HCT116 (cell line): ENCODE data around the gene TMEM89. TPM values are rescaled to one million over a fixed set of nuclear protein-coding genes. Genes with fewer than 3 reads are reported as not detected.

Experiments used
- ATAC-seq: fragments of 200-7000 bp; cut with Tn5 transposase; 2 replicates; pipeline ENCODE4 v1.9.1; 2020; ENCODE audit warnings: mild to moderate bottlenecking, moderate library complexity
- BruUV-seq: library from RNA; stranded (reverse); fragments of 400-500 nt; replicated peaks from 2 replicates; lab custom pipeline; 2021; lab: Mats Ljungman, UMichigan
- CTCF ChIA-PET: fragments of 300-600 bp; sonication (Branson Sonifier 250); formaldehyde crosslinking; loops from one replicate; lab custom pipeline; 2021; ENCODE audit warnings: antibody characterized with exemption; lab: Charles Lee
- POLR2A ChIA-PET: fragments of 300-600, 350-600 bp; sonication (Branson Sonifier 250); formaldehyde crosslinking; loops from one replicate; lab custom pipeline; 2021; ENCODE audit warnings: antibody characterized with exemption; lab: Charles Lee
- RAD21 ChIA-PET, 2 experiments: fragments of 300-600 bp; sonication (Branson Sonifier 250); formaldehyde crosslinking; loops; one replicate each; lab custom pipeline; 2023; ENCODE audit warnings: low total read pairs in 2 of 2; ENCODE audit not compliant: uncharacterized antibody in 2 of 2, unreplicated experiment in 2 of 2, low non-redundant PET in 1 of 2; lab: Charles Lee
- DNase-seq: peaks from one replicate; pipeline ENCODE4 v3.0.0-alpha.2; 2010; ENCODE audit warnings: low read depth, low spot score
- H2AFZ ChIP-seq: fragments of 200-600 bp; shearing (Covaris generic), sonication (generic); 2 replicates; pipeline ENCODE4 v1.6.1; 2017; ENCODE audit warnings: low read depth, mixed run types, mixed read lengths, antibody characterized with exemption, low read length; ENCODE audit not compliant: poor library complexity, severe bottlenecking
- H3K27ac ChIP-seq: 2 replicates; pipeline ENCODE4 v1.5.1; 2012; ENCODE audit warnings: low read depth, low read length
- H3K27me3 ChIP-seq: fragments of 200-600 bp; sonication (generic); 2 replicates; pipeline ENCODE4 v1.6.1; 2016; ENCODE audit warnings: mixed run types, low read length, mixed read lengths; ENCODE audit not compliant: insufficient read depth
- H3K36me3 ChIP-seq, 2 experiments: fragments of 200-500 bp in 1 of 2; fragments of 200-600 bp in 1 of 2; sonication (Bioruptor generic) in 1 of 2; sonication (generic) in 1 of 2; 2 replicates each; pipeline versions ENCODE4 v1.5.1 to v1.6.1; 2014 to 2016; ENCODE audit warnings: low read length in 2 of 2, inconsistent platforms in 1 of 2, mixed read lengths in 1 of 2, mixed run types in 1 of 2; ENCODE audit not compliant: insufficient read depth in 2 of 2, control insufficient read depth in 1 of 2
- H3K4me1 ChIP-seq, 2 experiments: fragments of 200-600 bp in 1 of 2; sonication (generic) in 1 of 2; 2 replicates each; pipeline versions ENCODE4 v1.5.1 to v1.6.1; 2012 to 2017; ENCODE audit warnings: low read length in 2 of 2, inconsistent platforms in 1 of 2, mild to moderate bottlenecking in 1 of 2, mixed read lengths in 1 of 2, mixed run types in 1 of 2, moderate library complexity in 1 of 2; ENCODE audit not compliant: insufficient read depth in 2 of 2, control insufficient read depth in 1 of 2
- H3K4me2 ChIP-seq: fragments of 200-600 bp; sonication (generic); 2 replicates; pipeline ENCODE4 v1.6.1; 2017; ENCODE audit warnings: mixed run types, low read length, mixed read lengths
- H3K4me3 ChIP-seq, 2 experiments: fragments of 200-600 bp in 1 of 2; sonication (generic) in 1 of 2; replicated peaks in 1 of 2; 2 replicates each; pipeline ENCODE4 v1.5.1; 2011 to 2016; ENCODE audit warnings: low read length in 2 of 2, control low read depth in 1 of 2, low read depth in 1 of 2, mild to moderate bottlenecking in 1 of 2, mixed read lengths in 1 of 2, mixed run types in 1 of 2
- H3K79me2 ChIP-seq: fragments of 200-600 bp; sonication (generic); 2 replicates; pipeline ENCODE4 v1.6.1; 2017; ENCODE audit warnings: mild to moderate bottlenecking, mixed run types, low read length, moderate library complexity, mixed read lengths; ENCODE audit not compliant: insufficient read depth
- H3K9ac ChIP-seq: fragments of 200-600 bp; sonication (generic); 2 replicates; pipeline ENCODE4 v1.6.1; 2016; ENCODE audit warnings: low read length, mixed read lengths
- H3K9me2 ChIP-seq: fragments of 200-600 bp; sonication (generic), shearing (Covaris generic); 2 replicates; pipeline ENCODE4 v1.6.1; 2017; ENCODE audit warnings: mixed run types, mild to moderate bottlenecking, moderate library complexity; ENCODE audit not compliant: insufficient read depth
- H3K9me3 ChIP-seq, 2 experiments: fragments of 200-500 bp in 1 of 2; fragments of 200-600 bp in 1 of 2; sonication (Bioruptor generic) in 1 of 2; sonication (generic) in 1 of 2; 2 replicates each; pipeline ENCODE4 v1.6.1; 2014 to 2017; ENCODE audit warnings: low read length in 2 of 2, mixed read lengths in 2 of 2, inconsistent platforms in 1 of 2, low read depth in 1 of 2, mild to moderate bottlenecking in 1 of 2, mixed run types in 1 of 2, moderate library complexity in 1 of 2; ENCODE audit not compliant: control insufficient read depth in 1 of 2, insufficient read depth in 1 of 2
- H4K20me1 ChIP-seq: fragments of 200-600 bp; sonication (generic), shearing (Covaris generic); 2 replicates; pipeline ENCODE4 v1.6.1; 2017; ENCODE audit warnings: mixed run types, mild to moderate bottlenecking, moderate library complexity; ENCODE audit not compliant: insufficient read depth
- ATF3 ChIP-seq: IDR thresholded peaks from 2 replicates; pipeline ENCODE4 v1.6.1; 2012
- CBX3 ChIP-seq: IDR thresholded peaks from 2 replicates; pipeline ENCODE4 v1.6.1; 2012; ENCODE audit warnings: low read depth
- CEBPB ChIP-seq: IDR thresholded peaks from 2 replicates; pipeline ENCODE4 v1.6.1; 2012; ENCODE audit warnings: low read depth
- CTCF ChIP-seq, 3 experiments: fragments of 200-600 bp in 1 of 3; sonication (generic) in 1 of 3; IDR thresholded peaks in 2 of 3; conservative IDR thresholded peaks in 1 of 3; 2 replicates each; pipeline ENCODE4 v1.5.1; 2012 to 2017; ENCODE audit warnings: low read depth in 2 of 3, low read length in 2 of 3, antibody characterized with exemption in 1 of 3, borderline replicate concordance in 1 of 3, control low read depth in 1 of 3, mild to moderate bottlenecking in 1 of 3, mixed read lengths in 1 of 3, mixed run types in 1 of 3, moderate library complexity in 1 of 3; ENCODE audit not compliant: insufficient read depth in 1 of 3
- EGR1 ChIP-seq: IDR thresholded peaks from 2 replicates; pipeline ENCODE4 v1.6.1; 2012; ENCODE audit warnings: low read depth
- FOSL1 ChIP-seq: IDR thresholded peaks from 2 replicates; pipeline ENCODE4 v1.6.1; 2012; ENCODE audit warnings: low read depth
- MAX ChIP-seq: IDR thresholded peaks from 2 replicates; pipeline ENCODE4 v1.6.1; 2012
- POLR2AphosphoS5 ChIP-seq: IDR thresholded peaks from 2 replicates; pipeline ENCODE4 v1.6.1; 2011; ENCODE audit warnings: mild to moderate bottlenecking, low read depth, low read length, moderate library complexity
- RAD21 ChIP-seq: IDR thresholded peaks from 2 replicates; pipeline ENCODE4 v1.6.1; 2012; ENCODE audit warnings: low read depth, mild to moderate bottlenecking
- SIN3A ChIP-seq: IDR thresholded peaks from 2 replicates; pipeline ENCODE4 v1.6.1; 2012; ENCODE audit warnings: low read depth
- SP1 ChIP-seq: IDR thresholded peaks from 2 replicates; pipeline ENCODE4 v1.6.1; 2012; ENCODE audit warnings: low read depth
- TCF7L2 ChIP-seq: IDR thresholded peaks from 2 replicates; pipeline ENCODE4 v1.7.0; 2011; ENCODE audit warnings: borderline replicate concordance, inconsistent platforms; ENCODE audit not compliant: insufficient read depth, insufficient read length; ENCODE audit errors: extremely low read depth
- ZNF274 ChIP-seq: fragments of 200-500 bp; sonication (Bioruptor generic); IDR thresholded peaks from 2 replicates; pipeline ENCODE4 v1.6.1; 2014; ENCODE audit warnings: mild to moderate bottlenecking, low read depth, low read length, inconsistent platforms
- intact Hi-C: fragments of 100-400 bp; cut with micrococcal nuclease; formaldehyde crosslinking; loops from 2 replicates; pipeline ENCODE4 v1.10.0; 2022
- total RNA-seq: library from RNA; stranded (reverse); gene quantifications from one replicate; pipeline ENCODE4 v1.2.1, GENCODE V29; 2021; ENCODE audit not compliant: unreplicated experiment
- TF ChIP-seq, protein P1 (sequence below): IDR thresholded peaks from 2 replicates; pipeline ENCODE4 v1.6.1; 2012; ENCODE audit warnings: low read depth

The TMEM89 gene
- total RNA-seq, 1 experiment from 2014 or later = 0.49 TPM

DNA sequence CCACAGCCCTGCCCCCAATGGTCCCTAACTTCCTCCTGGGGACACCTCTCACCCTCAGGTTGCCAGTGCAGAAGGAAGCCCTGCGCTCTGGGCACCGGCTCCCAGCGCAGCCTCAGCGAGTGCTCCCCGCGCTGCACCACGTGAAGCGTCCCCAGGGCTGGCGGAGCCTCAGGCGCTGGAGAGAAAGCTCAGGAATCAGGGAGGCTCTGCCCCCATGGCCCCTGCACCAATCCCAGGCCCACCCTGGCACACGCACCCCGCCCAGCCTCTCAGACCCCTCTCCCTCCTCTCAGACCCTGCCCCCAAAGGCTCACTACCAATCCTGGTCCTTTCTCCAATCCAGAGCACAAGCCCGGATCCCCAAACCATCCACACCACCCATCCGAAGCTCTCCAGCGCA, 33.3 kb downstream of the TMEM89 start:
- no peak overlapping the region for H3K4me2 ChIP-seq
- CTCF ChIA-PET = no interaction called here
- no peak for ATAC-seq
- DNase-seq = no peak
- no peaks in the 10 kb centered on the region for H3K9me3 ChIP-seq
- H2AFZ ChIP-seq = no peak overlapping the region
- no peak overlapping the region for H3K9ac ChIP-seq
- no peak for TF ChIP-seq MAX
- no peak for TF ChIP-seq CEBPB
- no peak for TF ChIP-seq POLR2AphosphoS5
- no peak for TF ChIP-seq EGR1
- TF ChIP-seq SP1 = no peak
- no peak for TF ChIP-seq CBX3
- no peak for TF ChIP-seq FOSL1
- no peak for TF ChIP-seq ATF3
- TF ChIP-seq SIN3A = no peak
- TF ChIP-seq RAD21 = no peak
- no peak for TF ChIP-seq ZNF274
- TF ChIP-seq TCF7L2 = no peak
- TF ChIP-seq, all 23 proteins: peak for 0
- Histone ChIP-seq H3K27me3 (no peaks in the 10 kb centered on the region), H3K36me3 (no peaks in the 10 kb centered on the region; a peak in 1 of 4 replicates), H4K20me1 (no peaks in the 10 kb centered on the region), H3K9me2 (no peaks in the 10 kb centered on the region), H3K4me3 (no peak overlapping the region), H3K79me2 (no peaks in the 10 kb centered on the region), H3K27ac (no peak overlapping the region), H3K4me1 (no peaks in the 10 kb centered on the region)
- ChIA-PET RAD21 (no interaction called here), POLR2A (no interaction called here)
- intact Hi-C loops = no loop called here
- no TSS peak for BruUV-seq

- H3K36me3 ChIP-seq = no peaks in the 10 kb centered on the region; a peak in 1 of 4 replicates
- H3K9me2 ChIP-seq = no peaks in the 10 kb centered on the region
- H3K4me1 ChIP-seq = no peaks in the 10 kb centered on the region
- RAD21 ChIA-PET = no interaction called here
- POLR2A ChIA-PET = no interaction called here
- no peak overlapping the region for H3K4me2 ChIP-seq
- TF ChIP-seq RAD21 = no peak
- TF ChIP-seq SP1 = no peak
- TF ChIP-seq, protein P1, sequence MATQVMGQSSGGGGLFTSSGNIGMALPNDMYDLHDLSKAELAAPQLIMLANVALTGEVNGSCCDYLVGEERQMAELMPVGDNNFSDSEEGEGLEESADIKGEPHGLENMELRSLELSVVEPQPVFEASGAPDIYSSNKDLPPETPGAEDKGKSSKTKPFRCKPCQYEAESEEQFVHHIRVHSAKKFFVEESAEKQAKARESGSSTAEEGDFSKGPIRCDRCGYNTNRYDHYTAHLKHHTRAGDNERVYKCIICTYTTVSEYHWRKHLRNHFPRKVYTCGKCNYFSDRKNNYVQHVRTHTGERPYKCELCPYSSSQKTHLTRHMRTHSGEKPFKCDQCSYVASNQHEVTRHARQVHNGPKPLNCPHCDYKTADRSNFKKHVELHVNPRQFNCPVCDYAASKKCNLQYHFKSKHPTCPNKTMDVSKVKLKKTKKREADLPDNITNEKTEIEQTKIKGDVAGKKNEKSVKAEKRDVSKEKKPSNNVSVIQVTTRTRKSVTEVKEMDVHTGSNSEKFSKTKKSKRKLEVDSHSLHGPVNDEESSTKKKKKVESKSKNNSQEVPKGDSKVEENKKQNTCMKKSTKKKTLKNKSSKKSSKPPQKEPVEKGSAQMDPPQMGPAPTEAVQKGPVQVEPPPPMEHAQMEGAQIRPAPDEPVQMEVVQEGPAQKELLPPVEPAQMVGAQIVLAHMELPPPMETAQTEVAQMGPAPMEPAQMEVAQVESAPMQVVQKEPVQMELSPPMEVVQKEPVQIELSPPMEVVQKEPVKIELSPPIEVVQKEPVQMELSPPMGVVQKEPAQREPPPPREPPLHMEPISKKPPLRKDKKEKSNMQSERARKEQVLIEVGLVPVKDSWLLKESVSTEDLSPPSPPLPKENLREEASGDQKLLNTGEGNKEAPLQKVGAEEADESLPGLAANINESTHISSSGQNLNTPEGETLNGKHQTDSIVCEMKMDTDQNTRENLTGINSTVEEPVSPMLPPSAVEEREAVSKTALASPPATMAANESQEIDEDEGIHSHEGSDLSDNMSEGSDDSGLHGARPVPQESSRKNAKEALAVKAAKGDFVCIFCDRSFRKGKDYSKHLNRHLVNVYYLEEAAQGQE = no peak
- TF ChIP-seq CTCF (IDR thresholded peaks at IDR 0.05 in 2 of 3, conservative IDR thresholded peaks at IDR 0.05 in 1 of 3; ENCODE audit: borderline replicate concordance in 1 of 3, insufficient read depth in 1 of 3, low read depth in 2 of 3, low read length in 2 of 3) = no peak
- TF ChIP-seq TCF7L2 = no peak
- no peak for TF ChIP-seq SIN3A
- TF ChIP-seq, all 23 proteins: peak for 0
- no TSS peak for BruUV-seq
- CTCF ChIA-PET = no interaction called here
- Histone ChIP-seq H3K27ac (no peak overlapping the region), H3K9ac (no peak overlapping the region), H3K4me3 (no peak overlapping the region), H3K79me2 (no peaks in the 10 kb centered on the region), H3K9me3 (no peaks in the 10 kb centered on the region), H4K20me1 (no peaks in the 10 kb centered on the region), H2AFZ (no peak overlapping the region), H3K27me3 (no peaks in the 10 kb centered on the region)
- DNase-seq (no peak), ATAC-seq (no peak)
- intact Hi-C loops = no loop called here
Observed at GRCh38 chr3:48587686-48588085, 33.9 kb downstream of the TMEM89 start.
